PC-3 (cell line): Measurements from ENCODE around the gene CCDC93. TPM values are rescaled to one million over a fixed set of nuclear protein-coding genes. Genes with fewer than 3 reads are reported as not detected.

Experiments used
- ATAC-seq: fragments of 200-7000 bp; cut with Tn5 transposase; 2 replicates; pipeline ENCODE4 v1.9.1; 2020; ENCODE audit warnings: mild to moderate bottlenecking, moderate library complexity
- BruUV-seq: library from RNA; stranded (reverse); fragments of 400-500 nt; replicated peaks from 2 replicates; lab custom pipeline; 2021; lab: Mats Ljungman, UMichigan
- CTCF ChIA-PET: fragments of 300-600 bp; sonication (Branson Sonifier 250); formaldehyde crosslinking; loops from one replicate; lab custom pipeline; 2022; ENCODE audit warnings: antibody characterized with exemption; lab: Charles Lee
- POLR2A ChIA-PET: fragments of 300-600 bp; sonication (Branson Sonifier 250); formaldehyde crosslinking; loops from one replicate; lab custom pipeline; 2022; ENCODE audit warnings: antibody characterized with exemption; ENCODE audit not compliant: unreplicated experiment; lab: Charles Lee
- DNase-seq: peaks from one replicate; pipeline ENCODE4 v3.0.0-alpha.2; 2015
- H2AFZ ChIP-seq: fragments of 300-600 bp; sonication (generic); 2 replicates; pipeline ENCODE4 v1.6.0; 2016; ENCODE audit warnings: antibody characterized with exemption, low read length
- H3F3A ChIP-seq: fragments of 300-600 bp; sonication (generic); one replicate; pipeline ENCODE4 v1.6.0; 2017; ENCODE audit warnings: antibody characterized with exemption, low read length, control low read depth, mild to moderate bottlenecking; ENCODE audit not compliant: unreplicated experiment
- H3K27ac ChIP-seq: fragments of 300-600 bp; sonication (generic); 2 replicates; pipeline ENCODE4 v1.5.1; 2016; ENCODE audit warnings: mild to moderate bottlenecking, low read length
- H3K27me3 ChIP-seq: fragments of 300-600 bp; sonication (generic); 2 replicates; pipeline ENCODE4 v1.6.1; 2016; ENCODE audit warnings: low read length, mixed read lengths
- H3K36me3 ChIP-seq: fragments of 300-600 bp; sonication (generic); 2 replicates; pipeline ENCODE4 v1.6.1; 2016; ENCODE audit warnings: low read depth, mixed run types, low read length, mixed read lengths
- H3K4me1 ChIP-seq: fragments of 300-600 bp; sonication (generic); 2 replicates; pipeline ENCODE4 v1.5.1; 2016; ENCODE audit warnings: low read length; ENCODE audit not compliant: insufficient read depth
- H3K4me2 ChIP-seq: fragments of 300-600 bp; sonication (generic); 2 replicates; pipeline ENCODE4 v1.6.0; 2016; ENCODE audit warnings: low read length
- H3K4me3 ChIP-seq: fragments of 300-600 bp; sonication (generic); 2 replicates; pipeline ENCODE4 v1.5.1; 2016; ENCODE audit warnings: mild to moderate bottlenecking, low read length, mixed read lengths
- H3K79me2 ChIP-seq: fragments of 300-600 bp; sonication (generic); 2 replicates; pipeline ENCODE4 v1.6.1; 2017; ENCODE audit warnings: low read length, mixed read lengths
- H3K9ac ChIP-seq: fragments of 300-600 bp; sonication (generic); 2 replicates; pipeline ENCODE4 v1.6.0; 2016; ENCODE audit warnings: mild to moderate bottlenecking, low read length
- H3K9me2 ChIP-seq: fragments of 300-600 bp; sonication (generic); replicated peaks from 2 replicates; pipeline ENCODE4 v1.6.1; 2016; ENCODE audit warnings: mixed run types, low read length, mixed read lengths
- H3K9me3 ChIP-seq: fragments of 300-600 bp; sonication (generic); 2 replicates; pipeline ENCODE4 v1.6.1; 2016; ENCODE audit warnings: low read length, mixed read lengths
- H4K20me1 ChIP-seq: fragments of 300-600 bp; sonication (generic); 2 replicates; pipeline ENCODE4 v1.6.1; 2016; ENCODE audit warnings: low read length, mixed read lengths
- CTCF ChIP-seq: fragments of 300-600 bp; sonication (generic); conservative IDR thresholded peaks from 2 replicates; pipeline ENCODE4 v1.5.1; 2017; ENCODE audit warnings: antibody characterized with exemption, low read depth, mild to moderate bottlenecking, low read length
- EZH2 ChIP-seq: fragments of 300-600 bp; sonication (generic); IDR thresholded peaks from one replicate; pipeline ENCODE4 v1.6.1; 2017; ENCODE audit warnings: antibody characterized with exemption, mild to moderate bottlenecking, low read length; ENCODE audit not compliant: unreplicated experiment
- EZH2phosphoT487 ChIP-seq: fragments of 300-600 bp; sonication (generic); IDR thresholded peaks from 2 replicates; pipeline ENCODE4 v1.6.1; 2018; ENCODE audit warnings: mild to moderate bottlenecking, antibody characterized with exemption, low read length, borderline replicate concordance
- intact Hi-C: fragments of 100-400 bp; cut with micrococcal nuclease; formaldehyde crosslinking; loops from 2 replicates; pipeline ENCODE4 v1.9.0; 2023
- total RNA-seq: library from RNA; depleted of rRNA; stranded (reverse); fragments of >200 nt; gene quantifications from 2 replicates; pipeline ENCODE4 v1.2.3, GENCODE V29; 2014

The CCDC93 gene
- total RNA-seq, 1 experiment from 2014 or later: 14.0 TPM

DNA sequence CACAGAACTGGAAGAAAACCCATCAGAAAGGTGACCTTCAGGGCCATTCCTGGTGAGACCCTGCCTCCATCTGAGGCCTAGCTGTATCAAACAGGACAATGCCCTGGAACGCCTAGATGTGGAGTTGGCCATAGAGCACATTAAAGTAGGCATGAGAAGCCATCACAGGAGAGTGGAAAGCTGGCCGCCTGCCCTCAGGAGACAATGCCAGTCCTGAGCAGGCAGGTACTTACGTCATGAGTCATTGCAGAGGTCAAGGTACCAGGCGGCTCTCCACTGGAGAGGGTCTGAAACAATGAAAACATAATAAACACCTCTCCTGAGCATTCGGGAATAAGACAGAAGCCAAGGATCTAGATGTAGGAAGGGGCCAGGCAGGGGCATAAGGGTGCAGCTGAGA lies 68.6 kb downstream of the CCDC93 start:
- Histone ChIP-seq H3K27me3 (no peaks in the 10 kb centered on the region), H3K36me3 (peaks cover 58% of the 10 kb centered on the region), H3K9me2 (no peaks in the 10 kb centered on the region), H4K20me1 (no peaks in the 10 kb centered on the region), H3F3A (no peaks in the 10 kb centered on the region), H3K9me3 (no peaks in the 10 kb centered on the region), H2AFZ (no peak overlapping the region), H3K27ac (no peak overlapping the region), H3K4me2 (no peak overlapping the region), H3K4me3 (no peak overlapping the region), H3K79me2 (no peaks in the 10 kb centered on the region), H3K9ac (no peak overlapping the region), H3K4me1 (peaks cover 33% of the 10 kb centered on the region)
- TF ChIP-seq CTCF (no peak), EZH2 (no peak), EZH2phosphoT487 (no peak)
- BruUV-seq: no TSS peak
- ChIA-PET POLR2A (no interaction called here), CTCF (no interaction called here)
- intact Hi-C loops: no loop called here
- ATAC-seq (peak; percentile 9; the same call in 1 of the 2 replicates), DNase-seq (peak; percentile 31)

- no peaks in the 10 kb centered on the region for H3K9me3 ChIP-seq
- H3K27me3 ChIP-seq: no peaks in the 10 kb centered on the region
- POLR2A ChIA-PET: no interaction called here
- DNase-seq (no peak), ATAC-seq (no peak)
- H2AFZ ChIP-seq: no peak overlapping the region
- no peaks in the 10 kb centered on the region for H4K20me1 ChIP-seq
- H3K4me3 ChIP-seq: no peak overlapping the region
- intact Hi-C loops: loop anchor here (5.0 kb wide), 2 partner anchors 37 to 57 kb away; no protein-coding TSS in a partner anchor
- peaks cover 33% of the 10 kb centered on the region for H3K4me1 ChIP-seq
- CTCF ChIA-PET: no interaction called here
- H3K4me2 ChIP-seq: no peak overlapping the region
- no peak overlapping the region for H3K9ac ChIP-seq
- H3K9me2 ChIP-seq: no peaks in the 10 kb centered on the region
- no peaks in the 10 kb centered on the region for H3F3A ChIP-seq
- H3K36me3 ChIP-seq: peaks cover 61% of the 10 kb centered on the region
- TF ChIP-seq EZH2phosphoT487 (no peak), EZH2 (no peak), CTCF (no peak)
- no TSS peak for BruUV-seq
- no peaks in the 10 kb centered on the region for H3K79me2 ChIP-seq
- no peak overlapping the region for H3K27ac ChIP-seq
These were observed 69.1 kb downstream of the CCDC93 start for GRCh38 chr2:117944816-117945215.

DNA sequence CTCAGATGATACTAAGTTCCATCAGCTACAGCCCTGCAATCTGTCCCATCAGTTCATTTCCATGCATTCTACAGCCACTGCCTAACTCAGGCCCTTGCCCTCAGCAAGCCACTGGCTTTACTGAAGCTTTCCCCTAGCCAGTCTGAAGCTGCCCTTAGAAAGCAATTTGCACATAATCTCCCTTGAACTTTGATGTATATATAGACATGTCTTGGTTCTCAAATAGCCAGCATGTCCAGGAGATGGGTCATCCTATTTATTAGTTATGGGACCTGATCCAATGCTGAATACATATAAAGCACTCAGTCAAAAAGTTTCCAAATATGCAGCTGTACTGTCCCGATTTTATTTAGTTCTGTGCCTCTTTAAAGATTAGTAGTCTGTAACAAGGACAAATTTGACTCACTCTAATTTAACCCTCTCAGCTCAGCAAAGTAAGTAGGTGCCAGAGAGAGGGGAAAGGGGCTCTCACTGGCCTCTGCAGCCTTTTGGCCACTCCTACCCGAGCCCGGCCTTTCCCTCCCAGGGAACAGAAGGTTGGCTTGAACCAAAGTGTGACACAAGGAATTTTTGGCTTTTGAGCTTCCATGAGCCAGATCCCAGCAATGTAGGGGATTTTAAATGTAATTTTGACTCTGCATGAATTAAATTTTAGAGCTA lies 70.7 kb downstream of the CCDC93 start:
- H3K9ac ChIP-seq: no peak overlapping the region
- H3K27ac ChIP-seq: peak overlapping the region; percentile 49
- no peaks in the 10 kb centered on the region for H3K27me3 ChIP-seq
- ChIA-PET CTCF (interaction anchor here (0.6 to 0.7 kb wide), 2 partner anchors 74 to 128 kb away, joined by 3 read pairs; partner anchors contain the start of gene DDX18), POLR2A (no interaction called here)
- peak; percentile 90 for ATAC-seq
- intact Hi-C loops: loop anchor here (1.0 to 5.0 kb wide), 4 partner anchors 16 to 129 kb away; partner anchors contain the start of gene DDX18
- DNase-seq: peak; percentile 72
- no TSS peak for BruUV-seq
- no peaks in the 10 kb centered on the region for H3F3A ChIP-seq
- H3K9me2 ChIP-seq: no peaks in the 10 kb centered on the region
- no peaks in the 10 kb centered on the region for H4K20me1 ChIP-seq
- no peaks in the 10 kb centered on the region for H3K79me2 ChIP-seq
- H3K9me3 ChIP-seq: no peaks in the 10 kb centered on the region
- H2AFZ ChIP-seq: no peak overlapping the region
- peaks cover 65% of the 10 kb centered on the region for H3K36me3 ChIP-seq
- no peak overlapping the region for H3K4me3 ChIP-seq
- peak overlapping the region; percentile 52; the same call in 1 of the 2 replicates for H3K4me2 ChIP-seq
- H3K4me1 ChIP-seq: peaks cover 33% of the 10 kb centered on the region
- no peak for TF ChIP-seq EZH2phosphoT487
- TF ChIP-seq CTCF: no peak
- no peak for TF ChIP-seq EZH2
